ENCODE results near the gene FPR1. TPM values are rescaled to one million over a fixed set of nuclear protein-coding genes. Genes with fewer than 3 reads are reported as not detected.

FPR1 gene
- total and polyA plus RNA-seq, 2 of the 4 experiments (the other 2 are of a cell fraction): not detected

- H3K4me2 ChIP-seq (ENCODE audit: low read depth, low read length): no peak overlapping the region
- no peaks in the 10 kb centered on the region for H3K79me1 ChIP-seq (ENCODE audit: low read depth in 1 of 2, low read length in 2 of 2)
- intact Hi-C loops (cut with micrococcal nuclease) (no loop called here), dilution Hi-C loops (cut with HindIII; ENCODE audit: low sequenced_read_pairs, unreplicated experiment) (no loop called here), in situ Hi-C loops (cut with MboI; ENCODE audit: low sequenced_read_pairs) (no loop called here)
- H2AK9ac ChIP-seq (replicated peaks; ENCODE audit: low read depth, low read length, poor library complexity): no peak overlapping the region
- H2BK5ac ChIP-seq (ENCODE audit: low read depth, low read length, poor library complexity, severe bottlenecking): no peak overlapping the region
- H2BK120ac ChIP-seq (ENCODE audit: low read depth, low read length): no peak overlapping the region
- no peaks in the 10 kb centered on the region for H3K9me3 ChIP-seq (ENCODE audit: control insufficient read depth, insufficient read depth, low read length)
- H3K4ac ChIP-seq (ENCODE audit: low read depth, low read length): no peak overlapping the region
- H3K9me1 ChIP-seq (ENCODE audit: insufficient read depth, low read length): no peaks in the 10 kb centered on the region
- TF ChIP-seq SMC3 (IDR thresholded peaks at IDR 0.05; ENCODE audit: low read depth, low read length) (no peak), FOS (IDR thresholded peaks at IDR 0.05; ENCODE audit: low read depth, low read length) (no peak), MXI1 (IDR thresholded peaks at IDR 0.05; ENCODE audit: borderline replicate concordance, low read depth, low read length) (no peak), CEBPB (IDR thresholded peaks at IDR 0.05; ENCODE audit: low read depth, low read length) (no peak), USF2 (IDR thresholded peaks at IDR 0.05; ENCODE audit: low read depth, low read length) (no peak), CHD1 (IDR thresholded peaks at IDR 0.05; ENCODE audit: low read depth, low read length) (no peak)
- H3K14ac ChIP-seq (replicated peaks; ENCODE audit: low read depth, low read length): no peak overlapping the region
- no peak overlapping the region for H3K9ac ChIP-seq (ENCODE audit: low read depth, low read length)
- WGBS, 2 experiments (ENCODE audit: extremely low coverage in 2 of 2, insufficient read length in 1 of 2): 32% methylated on average over 3 of the region's 15 CpGs; no CpG with 5 or more reads in 1 of the 2 experiments
- no peak overlapping the region for H2BK15ac ChIP-seq (ENCODE audit: low read depth, low read length)
- CTCF ChIA-PET: no interaction called here
- no peak overlapping the region for H2BK20ac ChIP-seq (ENCODE audit: low read depth, low read length)
- H4K91ac ChIP-seq (ENCODE audit: insufficient read depth, low read depth, low read length): no peak overlapping the region
- peaks cover 42% of the 10 kb centered on the region for H3K27me3 ChIP-seq (ENCODE audit: control insufficient read depth, insufficient read depth, low read length)
- H3K27ac ChIP-seq (ENCODE audit: insufficient read depth, low read length): no peak overlapping the region
- DNase-seq: no peak
- no peaks in the 10 kb centered on the region for H3K4me1 ChIP-seq (ENCODE audit: control insufficient read depth, insufficient read depth, low read length)
- no peak overlapping the region for H3K56ac ChIP-seq (ENCODE audit: extremely low read depth, insufficient read depth, low read length)
- no peaks in the 10 kb centered on the region for H4K20me1 ChIP-seq (ENCODE audit: insufficient read depth, low read length)
- POLR2A ChIA-PET (ENCODE audit: unreplicated experiment): no interaction called here
- no peak overlapping the region for H3K18ac ChIP-seq (ENCODE audit: low read depth, low read length)
- H2AFZ ChIP-seq (replicated peaks; ENCODE audit: low read length, poor library complexity): no peak overlapping the region
- BruUV-seq (replicated peaks): no TSS peak
- no peak for ATAC-seq (ENCODE audit: low read depth)
- H4K5ac ChIP-seq (ENCODE audit: low read depth, low read length): no peak overlapping the region
- H3K4me3 ChIP-seq (ENCODE audit: insufficient read depth, low read depth, low read length): no peak overlapping the region
- H4K8ac ChIP-seq (ENCODE audit: low read depth in 2 of 2, low read length in 2 of 2): no peak overlapping the region
- H3K23ac ChIP-seq (ENCODE audit: low read depth, low read length): no peak overlapping the region
- H2AK5ac ChIP-seq (ENCODE audit: low read depth, low read length): no peak overlapping the region
- no peaks in the 10 kb centered on the region for H3K36me3 ChIP-seq (ENCODE audit: control insufficient read depth, insufficient read depth, low read length)
Observed at GRCh38 chr19:51724543-51724942, 27.1 kb downstream of the FPR1 start.
